Gastrocnemius medialis (tissue), 4 donors: ENCODE data around the gene GALK2.

Experiments used
- CTCF ChIP-seq, 5 experiments: fragments of 450-650 bp in 3 of 5; fragments of 200-600 bp in 2 of 5; sonication (generic) in 2 of 5; IDR thresholded peaks in 4 of 5; conservative IDR thresholded peaks in 1 of 5; 1 replicate in 4 of 5; 2 replicates in 1 of 5; pipeline ENCODE4 v1.5.1; 2016 to 2019; ENCODE audit warnings: antibody characterized with exemption in 5 of 5, mild to moderate bottlenecking in 3 of 5, moderate library complexity in 3 of 5
- POLR2A ChIP-seq, 2 donors: fragments of 450-650 bp; IDR thresholded peaks; one replicate each; pipeline ENCODE4 v1.6.1; 2017; ENCODE audit warnings: antibody characterized with exemption in 2 of 2, mild to moderate bottlenecking in 2 of 2, moderate library complexity in 2 of 2

GRCh38 chr15:49179433-49180190, 9.6 kb downstream of the GALK2 start:
- no peak for TF ChIP-seq POLR2A (IDR thresholded peaks at IDR 0.05)
- no peak for TF ChIP-seq CTCF (IDR thresholded peaks at IDR 0.05 in 4 of 5, conservative IDR thresholded peaks at IDR 0.05 in 1 of 5)
